Caco-2 (cell line): ENCODE measurements around the gene CCDC190. TPM values are rescaled to one million over a fixed set of nuclear protein-coding genes. Genes with fewer than 3 reads are reported as not detected.
A peak's percentile ranks its signal among the peaks of the same experiment; 100 is the strongest.

ENCODE experiments used
- Bru-seq: library from RNA; stranded (reverse); fragments of 400-500 nt; gene quantifications from one replicate; lab custom pipeline; 2021; lab: Mats Ljungman, UMichigan
- BruChase-seq, 2 experiments: library from RNA; stranded (reverse); fragments of 400-500 nt; gene quantifications; one replicate each; lab custom pipeline; 2021; lab: Mats Ljungman, UMichigan
- BruUV-seq: library from RNA; stranded (reverse); fragments of 400-500 nt; replicated peaks from 2 replicates; lab custom pipeline; 2021; lab: Mats Ljungman, UMichigan
- CTCF ChIA-PET: fragments of 300-600 bp; sonication (Branson Sonifier 250); formaldehyde crosslinking; loops from one replicate; lab custom pipeline; 2022; ENCODE audit warnings: antibody characterized with exemption; lab: Charles Lee
- POLR2A ChIA-PET: fragments of 300-600 bp; sonication (Branson Sonifier 250); formaldehyde crosslinking; loops from one replicate; lab custom pipeline; 2022; ENCODE audit warnings: antibody characterized with exemption; lab: Charles Lee
- DNase-seq, 2 experiments: peaks; one replicate each; pipeline versions ENCODE4 v3.0.0 to v3.0.0-alpha.2; 2020 to 2022
- H3K27me3 ChIP-seq: replicated peaks from 2 replicates; pipeline ENCODE4 v1.6.0; 2011; ENCODE audit warnings: low read length; ENCODE audit not compliant: control insufficient read depth, insufficient read depth
- H3K36me3 ChIP-seq: 2 replicates; pipeline ENCODE4 v1.5.1; 2011; ENCODE audit warnings: low read length; ENCODE audit not compliant: control insufficient read depth, insufficient read depth
- H3K4me1 ChIP-seq: fragments of 250-450 bp; sonication (Bioruptor Pico); 2 replicates; pipeline ENCODE4 v1.5.1; 2020; ENCODE audit warnings: mild to moderate bottlenecking
- H3K4me3 ChIP-seq: 2 replicates; pipeline ENCODE4 v1.5.1; 2011; ENCODE audit warnings: low read depth, mild to moderate bottlenecking, control low read depth, low read length
- H3K9me3 ChIP-seq: fragments of 250-450 bp; sonication (Bioruptor Pico); 2 replicates; pipeline ENCODE4 v1.5.1; 2020; ENCODE audit warnings: mild to moderate bottlenecking, moderate library complexity
- H3K27ac Mint-ChIP-seq: one replicate; pipeline ENCODE4 v1.8.0; 2022; ENCODE audit warnings: mixed read lengths; ENCODE audit not compliant: unreplicated experiment
- H3K27me3 Mint-ChIP-seq: one replicate; pipeline ENCODE4 v1.8.0; 2022; ENCODE audit warnings: mixed read lengths; ENCODE audit not compliant: insufficient read depth, unreplicated experiment
- H3K36me3 Mint-ChIP-seq: one replicate; pipeline ENCODE4 v1.8.0; 2022; ENCODE audit warnings: mild to moderate bottlenecking, mixed read lengths; ENCODE audit not compliant: insufficient read depth, unreplicated experiment
- H3K4me1 Mint-ChIP-seq: one replicate; pipeline ENCODE4 v1.8.0; 2022; ENCODE audit warnings: low read depth, mixed read lengths; ENCODE audit not compliant: unreplicated experiment
- H3K4me3 Mint-ChIP-seq: one replicate; pipeline ENCODE4 v1.8.0; 2022; ENCODE audit warnings: mild to moderate bottlenecking, moderate library complexity, mixed read lengths; ENCODE audit not compliant: unreplicated experiment
- H3K9me3 Mint-ChIP-seq: one replicate; pipeline ENCODE4 v1.8.0; 2022; ENCODE audit warnings: mixed read lengths; ENCODE audit not compliant: unreplicated experiment
- intact Hi-C: fragments of 100-400 bp; cut with micrococcal nuclease; formaldehyde crosslinking; loops from one replicate; pipeline ENCODE4 v1.10.0; 2022; ENCODE audit not compliant: unreplicated experiment
- long read RNA-seq: library from polyadenylated mRNA; stranded (forward); transcript quantifications from one replicate; pipeline ENCODE4 v2.0.0, GENCODE V29; 2022
- total RNA-seq: library from RNA; stranded (reverse); gene quantifications from 2 replicates; pipeline ENCODE4 v1.2.3, GENCODE V29; 2022
- TF ChIP-seq, protein P1 (sequence below), 2 experiments: fragments of 200-600 bp in 1 of 2; IDR thresholded peaks; 1 replicate in 1 of 2; 2 replicates in 1 of 2; pipeline versions ENCODE4 v1.5.1 to v1.8.0; 2011 to 2022; ENCODE audit warnings: antibody characterized with exemption in 1 of 2, control low read depth in 1 of 2, inconsistent platforms in 1 of 2, low read depth in 1 of 2, low read length in 1 of 2, mild to moderate bottlenecking in 1 of 2, moderate library complexity in 1 of 2; ENCODE audit not compliant: insufficient read depth in 1 of 2, severe bottlenecking in 1 of 2, unreplicated experiment in 1 of 2

The CCDC190 gene
- not detected in 2 replicates for total RNA-seq
- Bru-seq, nascent RNA = percentile 5 among the genes with signal in this experiment
- BruChase-seq, experiment 1, labeled RNA remaining after a 2-hour chase = percentile 8 among the genes with signal in this experiment
- not detected for BruChase-seq, experiment 2, labeled RNA remaining after a 6-hour chase
- long read RNA-seq = 0 reads

DNA sequence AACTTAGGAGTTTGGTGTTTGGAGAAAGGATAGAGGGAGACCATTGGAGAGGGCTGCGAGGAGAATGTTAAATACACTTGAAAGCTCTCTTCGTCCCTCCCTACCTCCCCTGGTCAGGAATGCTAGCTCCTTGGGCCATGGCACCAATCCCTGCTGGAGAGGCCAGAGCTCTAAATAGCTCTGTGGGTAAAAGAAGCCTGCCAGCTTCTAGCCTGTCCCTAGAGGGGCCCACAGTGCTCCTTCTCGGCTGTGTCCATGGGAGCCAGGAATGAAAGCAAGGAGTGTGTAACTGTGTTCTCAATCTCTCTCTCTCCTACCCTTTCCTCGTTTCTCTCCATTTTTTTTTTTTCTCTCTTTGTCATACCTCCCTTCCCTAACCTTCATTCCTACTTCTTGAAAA lies at the start of gene CCDC190:
TSS of gene CCDC190 (minus strand) at position 75 of the 400 bp plus-strand sequence. CDS start 1,529 bp downstream, outside the sequence.
- no peak within 1 kb of the TSS for H3K27ac Mint-ChIP-seq
- H3K9me3 Mint-ChIP-seq = no peaks in the 10 kb centered on the region
- H3K4me3 Mint-ChIP-seq = no peak within 1 kb of the TSS
- Histone ChIP-seq H3K27me3 (no peaks in the 10 kb centered on the region), H3K36me3 (no peaks in the 10 kb centered on the region), H3K4me3 (no peak within 1 kb of the TSS), H3K9me3 (no peaks in the 10 kb centered on the region), H3K4me1 (no peaks in the 10 kb centered on the region)
- intact Hi-C loops = no loop called here
- DNase-seq = no peak
- POLR2A ChIA-PET = no interaction called here
- CTCF ChIA-PET = interaction anchor here (0.6 kb wide), 1 partner anchor 12 kb away, joined by 3 read pairs; no protein-coding TSS in a partner anchor
- BruUV-seq = no TSS peak
- TF ChIP-seq, protein P1, sequence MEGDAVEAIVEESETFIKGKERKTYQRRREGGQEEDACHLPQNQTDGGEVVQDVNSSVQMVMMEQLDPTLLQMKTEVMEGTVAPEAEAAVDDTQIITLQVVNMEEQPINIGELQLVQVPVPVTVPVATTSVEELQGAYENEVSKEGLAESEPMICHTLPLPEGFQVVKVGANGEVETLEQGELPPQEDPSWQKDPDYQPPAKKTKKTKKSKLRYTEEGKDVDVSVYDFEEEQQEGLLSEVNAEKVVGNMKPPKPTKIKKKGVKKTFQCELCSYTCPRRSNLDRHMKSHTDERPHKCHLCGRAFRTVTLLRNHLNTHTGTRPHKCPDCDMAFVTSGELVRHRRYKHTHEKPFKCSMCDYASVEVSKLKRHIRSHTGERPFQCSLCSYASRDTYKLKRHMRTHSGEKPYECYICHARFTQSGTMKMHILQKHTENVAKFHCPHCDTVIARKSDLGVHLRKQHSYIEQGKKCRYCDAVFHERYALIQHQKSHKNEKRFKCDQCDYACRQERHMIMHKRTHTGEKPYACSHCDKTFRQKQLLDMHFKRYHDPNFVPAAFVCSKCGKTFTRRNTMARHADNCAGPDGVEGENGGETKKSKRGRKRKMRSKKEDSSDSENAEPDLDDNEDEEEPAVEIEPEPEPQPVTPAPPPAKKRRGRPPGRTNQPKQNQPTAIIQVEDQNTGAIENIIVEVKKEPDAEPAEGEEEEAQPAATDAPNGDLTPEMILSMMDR (IDR thresholded peaks at IDR 0.05; ENCODE audit: insufficient read depth in 1 of 2, low read depth in 1 of 2, low read length in 1 of 2, severe bottlenecking in 1 of 2, unreplicated experiment in 1 of 2) = no peak
- H3K4me1 Mint-ChIP-seq = no peaks in the 10 kb centered on the region
- no peaks in the 10 kb centered on the region for H3K27me3 Mint-ChIP-seq
- H3K36me3 Mint-ChIP-seq = no peaks in the 10 kb centered on the region

DNA sequence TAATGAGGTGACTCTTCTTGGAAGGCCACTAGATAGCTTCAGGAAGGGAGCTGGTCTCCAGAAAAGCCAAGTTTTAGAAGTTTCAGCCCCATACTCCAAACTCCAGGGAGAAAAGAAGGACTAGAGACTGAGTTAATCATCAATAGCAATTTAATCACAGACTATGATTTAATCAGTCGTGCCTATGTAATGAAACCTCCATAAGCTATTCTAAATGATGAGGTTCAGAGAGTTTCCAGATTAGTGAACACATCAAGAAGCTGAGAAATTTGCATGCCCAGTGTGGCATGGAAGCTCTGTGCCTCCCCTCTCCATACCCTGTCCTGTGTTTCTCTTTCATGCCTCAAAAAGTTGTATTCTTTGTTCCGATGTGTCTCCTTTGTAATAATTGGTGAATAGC lies 49.2 kb upstream of the CCDC190 start:
- CTCF ChIA-PET = no interaction called here
- H3K27me3 Mint-ChIP-seq = no peaks in the 10 kb centered on the region
- TF ChIP-seq, protein P1 (IDR thresholded peaks at IDR 0.05; ENCODE audit: insufficient read depth in 1 of 2, low read depth in 1 of 2, low read length in 1 of 2, severe bottlenecking in 1 of 2, unreplicated experiment in 1 of 2) = no peak
- no TSS peak for BruUV-seq
- Histone ChIP-seq H3K4me1 (peaks cover 20% of the 10 kb centered on the region), H3K4me3 (no peak overlapping the region), H3K36me3 (no peaks in the 10 kb centered on the region), H3K9me3 (peaks cover 25% of the 10 kb centered on the region), H3K27me3 (no peaks in the 10 kb centered on the region)
- intact Hi-C loops = no loop called here
- no peak for DNase-seq
- POLR2A ChIA-PET = no interaction called here
- no peak overlapping the region for H3K27ac Mint-ChIP-seq
- no peak overlapping the region for H3K4me3 Mint-ChIP-seq
- H3K4me1 Mint-ChIP-seq = peaks cover 15% of the 10 kb centered on the region
- peaks cover 22% of the 10 kb centered on the region for H3K9me3 Mint-ChIP-seq
- peaks cover 5% of the 10 kb centered on the region for H3K36me3 Mint-ChIP-seq

GRCh38 chr1:162908780-162909179 lies 47.8 kb upstream of the CCDC190 start:
- no peaks in the 10 kb centered on the region for H3K27me3 ChIP-seq
- Mint-ChIP-seq H3K4me3 (no peak overlapping the region), H3K27ac (no peak overlapping the region), H3K4me1 (peaks cover 21% of the 10 kb centered on the region), H3K9me3 (peaks cover 15% of the 10 kb centered on the region), H3K27me3 (no peaks in the 10 kb centered on the region), H3K36me3 (no peaks in the 10 kb centered on the region)
- H3K9me3 ChIP-seq = peaks cover 25% of the 10 kb centered on the region
- no TSS peak for BruUV-seq
- intact Hi-C loops = no loop called here
- no peak overlapping the region for H3K4me3 ChIP-seq
- DNase-seq = no peak
- TF ChIP-seq, protein P1 (IDR thresholded peaks at IDR 0.05; ENCODE audit: insufficient read depth in 1 of 2, low read depth in 1 of 2, low read length in 1 of 2, severe bottlenecking in 1 of 2, unreplicated experiment in 1 of 2) = no peak
- H3K36me3 ChIP-seq = no peaks in the 10 kb centered on the region
- peaks cover 20% of the 10 kb centered on the region for H3K4me1 ChIP-seq
- CTCF ChIA-PET = no interaction called here
- POLR2A ChIA-PET = no interaction called here
